C4-2B (cell line): ENCODE measurements around the gene APOE.

Experiments
- CTCF ChIP-seq: fragments of 450-650 bp; conservative IDR thresholded peaks from 2 replicates; pipeline ENCODE4 v1.5.1; 2017; ENCODE audit warnings: mild to moderate bottlenecking
- ZFX ChIP-seq: fragments of 450-650 bp; IDR thresholded peaks from 2 replicates; pipeline ENCODE4 v1.6.1; 2017

GRCh38 chr19:44912854-44913253 lies 7.3 kb downstream of the APOE start:
- TF ChIP-seq CTCF (no peak), ZFX (no peak)
